Cerebellar cortex (tissue), 1 donor: ENCODE measurements around the gene MLPH.
"Not testable (repeated sequence)": the region's sequence is repeated elsewhere in the genome, so short reads cannot be mapped to it uniquely, and the experiment has no call there.

Source experiments
- DNase-seq: peaks from one replicate; pipeline ENCODE4 v3.0.0-alpha.2; 2015; ENCODE audit warnings: low spot score

MLPH gene

GRCh38 chr2:237458519-237458918 is 28.5 kb upstream of the MLPH start:
- DNase-seq, result no peak

DNA sequence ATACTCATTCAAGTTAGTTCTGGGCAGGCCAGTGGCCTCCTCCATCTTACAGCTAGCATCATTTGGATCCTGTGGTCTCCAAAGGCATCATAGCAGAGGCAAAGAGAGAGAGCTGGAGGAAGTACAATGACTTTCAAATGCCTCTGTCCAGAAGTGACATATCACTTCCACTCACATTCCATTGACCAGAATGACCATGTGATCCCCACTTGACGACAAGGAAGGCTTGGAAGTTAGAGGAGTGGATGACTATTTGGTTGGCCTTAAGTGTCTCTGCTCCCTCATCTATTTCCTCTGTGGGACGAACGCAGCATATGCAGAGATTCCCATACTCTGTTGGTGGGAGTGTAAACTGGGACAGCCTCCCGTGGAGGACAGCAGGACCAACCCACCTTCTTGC is 27.8 kb upstream of the MLPH start:
- no peak for DNase-seq

DNA sequence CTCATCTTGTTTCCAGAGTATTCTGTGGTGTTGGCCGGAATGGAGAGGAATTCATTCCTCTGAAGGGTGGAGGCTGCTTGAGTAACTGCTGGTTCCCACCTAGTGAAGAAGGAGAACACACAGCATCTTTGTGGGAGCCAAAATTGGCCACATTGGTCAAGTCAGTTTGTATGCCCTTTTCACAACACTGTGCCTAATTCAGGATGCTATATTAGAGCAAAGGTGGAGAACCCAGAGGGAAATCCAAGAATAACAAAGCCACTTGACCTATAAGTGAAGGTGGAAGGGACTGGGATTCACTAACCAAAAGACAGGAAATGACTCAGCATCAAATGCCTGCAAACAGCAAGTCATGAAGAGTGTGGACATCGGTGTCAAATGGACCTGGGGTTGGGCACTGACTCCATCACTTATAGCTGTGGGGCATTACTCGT is 27.3 kb upstream of the MLPH start:
- no peak for DNase-seq

- DNase-seq, result no peak
These were observed 22.2 kb upstream of the MLPH start for GRCh38 chr2:237464757-237465391.

DNA sequence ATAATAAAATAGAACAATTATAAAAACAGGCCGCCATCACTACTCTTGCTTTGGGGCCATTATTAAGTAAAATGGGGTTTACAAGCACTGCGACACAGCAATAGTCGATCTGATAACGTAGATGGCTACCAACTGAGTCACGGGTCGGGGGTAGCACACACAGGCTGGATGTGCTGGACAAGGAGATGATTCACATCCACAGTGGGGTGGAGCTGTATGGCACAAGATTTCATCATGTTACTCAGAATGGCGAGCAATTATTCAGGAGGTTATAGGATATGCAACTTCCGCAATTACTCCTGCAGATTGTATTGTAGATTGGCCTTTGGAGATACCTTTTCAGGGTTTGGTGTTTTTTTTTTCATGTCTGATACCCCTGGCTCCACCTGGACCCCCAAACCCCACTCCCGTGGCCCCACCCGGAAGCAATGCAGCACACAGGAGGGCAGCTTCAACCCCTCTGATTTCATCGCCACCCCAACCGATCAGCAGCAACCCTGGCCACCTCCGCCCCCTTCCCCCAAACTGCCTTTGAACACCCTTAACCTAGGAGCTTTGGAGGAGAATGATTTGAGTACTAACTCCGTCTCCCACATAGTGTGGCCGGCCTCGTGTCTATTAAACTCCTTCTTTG is 21.4 kb upstream of the MLPH start:
- DNase-seq, result no peak

DNA sequence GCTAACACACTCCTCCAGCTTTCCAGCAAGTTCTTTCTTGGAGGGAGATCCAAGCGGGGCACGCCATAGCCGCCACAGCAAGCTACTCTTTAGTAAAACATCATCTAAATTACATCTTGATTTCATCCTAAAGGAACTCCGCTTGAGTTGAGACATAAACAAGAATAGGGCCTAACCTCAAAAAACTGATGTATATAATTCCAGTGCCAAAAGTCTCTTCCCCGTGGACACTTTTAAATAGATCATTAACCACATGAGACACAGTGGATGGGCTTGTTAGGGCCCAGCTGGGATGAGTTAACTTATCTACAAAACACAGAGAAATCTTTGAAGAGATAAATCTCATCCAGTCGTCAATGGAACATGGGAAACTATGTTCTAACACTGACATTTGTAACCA is 20.8 kb upstream of the MLPH start:
- no peak for DNase-seq

DNA sequence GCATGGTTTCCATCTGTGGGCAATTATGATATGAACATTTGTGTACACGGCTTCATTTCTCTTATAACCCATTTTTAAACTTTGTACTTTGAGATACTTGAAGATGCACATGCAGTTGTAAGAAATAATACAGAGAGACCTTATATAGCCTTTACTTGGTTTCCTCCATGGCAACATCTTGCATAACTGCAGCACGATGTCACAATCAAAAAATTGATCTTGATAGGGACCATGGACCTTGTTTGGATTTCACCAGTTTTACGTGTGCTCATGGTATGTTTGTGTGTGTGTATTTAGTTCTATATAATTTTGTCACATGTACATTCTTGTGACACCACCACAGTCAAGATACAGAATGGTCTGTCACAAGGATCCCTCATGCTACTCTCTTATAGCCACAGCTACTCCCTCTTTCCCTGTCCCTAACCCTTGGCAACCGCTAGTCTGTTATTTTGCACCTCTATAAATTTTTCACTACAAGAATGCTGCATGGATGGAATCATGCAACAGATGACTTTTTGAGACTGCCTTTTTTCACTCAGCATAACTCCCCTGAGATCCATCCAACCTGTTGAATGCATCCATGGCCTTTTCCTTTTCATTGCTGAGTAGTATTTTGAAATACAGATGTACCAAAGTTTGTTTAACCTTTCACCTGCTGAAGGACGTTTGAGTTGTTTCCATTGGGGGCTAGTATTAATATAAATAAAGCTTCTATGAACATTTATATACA is 19.4 kb upstream of the MLPH start:
- no peak for DNase-seq

GRCh38 chr2:237469410-237469809 is 17.6 kb upstream of the MLPH start:
- not testable (repeated sequence) for DNase-seq

DNA sequence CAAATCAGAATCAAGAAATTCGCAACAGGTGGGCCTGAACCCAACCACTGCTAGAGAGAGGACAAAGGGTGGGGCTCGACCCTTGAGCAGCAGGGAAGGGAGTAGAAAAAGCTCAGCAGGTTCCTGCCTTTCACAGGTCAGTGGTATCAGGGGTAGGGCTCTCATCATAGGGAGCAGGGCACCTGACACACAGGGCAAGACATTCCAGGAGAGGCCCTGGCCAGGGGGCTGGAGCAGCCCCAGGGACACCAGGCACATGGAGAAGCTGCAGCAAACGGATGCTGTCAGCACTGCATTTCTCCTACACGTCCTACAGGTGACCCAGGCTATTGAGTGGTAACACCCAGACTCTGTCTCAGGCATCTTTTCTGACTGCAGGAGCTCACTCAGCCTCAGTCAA is 17.2 kb upstream of the MLPH start:
- no peak for DNase-seq

GRCh38 chr2:237470914-237471313 is 16.1 kb upstream of the MLPH start:
- DNase-seq, result no peak

DNA sequence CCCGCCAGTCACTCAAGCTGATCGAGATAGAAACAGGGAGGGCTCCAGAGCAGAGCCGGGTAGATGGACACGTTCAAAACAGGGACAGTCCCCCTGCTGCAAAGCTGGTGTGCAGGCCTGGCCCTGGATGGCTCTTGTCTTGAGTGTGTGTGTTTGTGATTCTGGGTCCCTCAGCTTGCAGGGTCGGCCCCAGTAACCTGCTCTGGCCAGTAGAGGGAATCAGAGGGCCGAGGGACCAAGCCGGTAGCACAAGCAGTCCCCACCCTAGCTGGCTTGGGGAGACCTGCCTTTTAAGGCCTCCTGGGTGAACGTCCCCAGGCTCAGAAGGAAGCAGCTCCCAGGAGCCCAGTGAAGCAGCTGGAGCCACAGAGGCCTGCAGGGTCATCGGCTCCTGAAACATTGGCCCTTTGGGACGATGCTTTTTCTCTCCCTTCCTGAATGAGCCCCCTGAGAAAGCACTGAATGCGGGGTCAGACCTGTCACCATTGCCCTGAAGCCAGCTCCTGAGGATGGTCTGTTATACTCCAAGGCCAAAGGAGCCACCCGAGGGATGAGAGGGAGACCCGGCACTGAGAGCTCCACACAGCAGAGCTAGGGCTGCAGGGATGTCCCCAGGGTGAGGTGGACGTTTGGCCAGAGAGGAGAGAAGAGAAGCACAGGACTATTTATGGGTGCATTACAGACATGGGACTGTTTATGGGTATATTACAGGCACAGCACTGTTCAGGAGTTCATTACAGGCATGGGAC is 15.4 kb upstream of the MLPH start:
- DNase-seq, result peak; percentile 51

- DNase-seq, result no peak
These were observed 14.8 kb upstream of the MLPH start for GRCh38 chr2:237472187-237472712.

GRCh38 chr2:237472909-237473877 is 13.9 kb upstream of the MLPH start:
- no peak for DNase-seq

GRCh38 chr2:237473878-237474441 is 13.1 kb upstream of the MLPH start:
- DNase-seq, result peak; percentile 14

DNA sequence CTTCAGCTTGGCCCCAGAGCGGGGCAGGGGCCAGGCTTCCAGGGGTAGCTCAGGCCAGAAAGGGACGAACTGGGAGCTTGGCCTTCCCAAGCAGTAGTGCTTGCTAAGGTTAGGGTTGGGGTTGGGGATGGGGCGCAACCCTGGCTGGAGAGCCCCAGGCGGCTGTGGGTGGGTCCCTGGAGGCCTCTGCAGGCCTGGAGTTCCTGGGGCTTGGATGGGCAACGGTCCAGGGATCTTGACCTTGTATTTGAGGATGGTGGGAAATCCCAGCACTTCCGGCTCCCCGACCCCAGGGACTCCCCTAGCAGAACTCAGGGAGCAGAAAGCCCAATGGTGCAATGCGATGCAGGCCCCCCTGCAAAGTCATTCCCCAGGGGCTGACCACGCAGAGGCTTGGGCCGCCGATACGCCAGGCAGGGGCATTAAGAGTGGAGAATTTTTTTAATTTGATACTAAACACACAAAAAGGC is 12.6 kb upstream of the MLPH start:
- no peak for DNase-seq

GRCh38 chr2:237474931-237475703 is 11.9 kb upstream of the MLPH start:
- peak; percentile 37 for DNase-seq

DNA sequence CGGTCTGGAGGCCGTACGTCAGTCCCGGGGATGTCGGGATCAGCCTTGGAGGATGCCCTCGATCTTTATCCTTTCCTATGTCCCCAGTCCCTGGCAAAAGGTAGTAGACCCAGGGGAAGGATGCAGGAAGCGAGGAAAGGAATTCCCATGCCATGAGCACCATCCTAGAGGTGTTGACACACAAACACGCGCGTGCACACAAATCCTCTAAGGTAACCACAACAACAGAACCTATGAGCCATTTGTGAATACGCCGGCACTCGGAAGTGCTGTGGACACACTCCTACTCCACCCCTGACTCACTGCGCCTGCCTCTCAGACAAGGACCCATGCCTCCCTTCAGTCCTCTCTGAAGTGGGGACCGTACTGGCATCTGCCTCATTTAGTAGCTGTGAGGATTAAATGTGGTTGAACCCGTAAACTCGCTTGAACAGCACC is 11.3 kb upstream of the MLPH start:
- DNase-seq, result no peak

GRCh38 chr2:237478095-237478494 is 9.0 kb upstream of the MLPH start:
- no peak for DNase-seq

- DNase-seq, result peak; percentile 20
These were observed 8.1 kb upstream of the MLPH start for GRCh38 chr2:237478979-237479378.

GRCh38 chr2:237479747-237480146 is 7.3 kb upstream of the MLPH start:
- DNase-seq, result peak; percentile 79
